SJCRH30 (cell line): Measurements from ENCODE around the gene DCLK3. TPM values are rescaled to one million over a fixed set of nuclear protein-coding genes. Genes with fewer than 3 reads are reported as not detected.
A peak's percentile ranks its signal among the peaks of the same experiment; 100 is the strongest.

Experiments used
- DNase-seq, 2 experiments: peaks; one replicate each; pipeline ENCODE4 v3.0.0-alpha.2; 2015 to 2020
- H3K27ac ChIP-seq: fragments of 250-450 bp; sonication (Bioruptor Pico); 2 replicates; pipeline ENCODE4 v1.5.1; 2020; ENCODE audit warnings: mild to moderate bottlenecking, moderate library complexity
- H3K27me3 ChIP-seq: fragments of 250-450 bp; sonication (Bioruptor Pico); 2 replicates; pipeline ENCODE4 v1.5.1; 2020; ENCODE audit warnings: mild to moderate bottlenecking, moderate library complexity
- H3K36me3 ChIP-seq: fragments of 250-450 bp; sonication (Bioruptor Pico); 2 replicates; pipeline ENCODE4 v1.5.1; 2020; ENCODE audit warnings: mild to moderate bottlenecking, moderate library complexity
- H3K4me1 ChIP-seq: fragments of 250-450 bp; sonication (Bioruptor Pico); 2 replicates; pipeline ENCODE4 v1.5.1; 2020; ENCODE audit warnings: mild to moderate bottlenecking, moderate library complexity
- H3K4me3 ChIP-seq: fragments of 250-450 bp; sonication (Bioruptor Pico); 2 replicates; pipeline ENCODE4 v1.5.1; 2020; ENCODE audit warnings: mild to moderate bottlenecking, moderate library complexity
- H3K9me3 ChIP-seq: fragments of 250-450 bp; sonication (Bioruptor Pico); replicated peaks from 2 replicates; pipeline ENCODE4 v1.5.1; 2020; ENCODE audit warnings: mild to moderate bottlenecking, moderate library complexity
- total RNA-seq: library from RNA; depleted of rRNA; stranded (reverse); fragments of >200 nt; shearing (Covaris generic); gene quantifications from 2 replicates; pipeline ENCODE4 v1.2.3, GENCODE V29; 2014

Gene DCLK3
- total RNA-seq, 1 experiment from 2014 or later = not detected

- no peak overlapping the region for H3K27ac ChIP-seq
- no peaks in the 10 kb centered on the region for H3K27me3 ChIP-seq
- DNase-seq = no peak
- H3K4me3 ChIP-seq = no peak overlapping the region
- H3K36me3 ChIP-seq = no peaks in the 10 kb centered on the region
- H3K4me1 ChIP-seq = no peaks in the 10 kb centered on the region
- H3K9me3 ChIP-seq = no peaks in the 10 kb centered on the region
These were observed 22.9 kb upstream of the DCLK3 start for GRCh38 chr3:36786921-36787890.

GRCh38 chr3:36784138-36784635 lies 19.8 kb upstream of the DCLK3 start:
- no peaks in the 10 kb centered on the region for H3K36me3 ChIP-seq
- DNase-seq = no peak
- no peaks in the 10 kb centered on the region for H3K27me3 ChIP-seq
- H3K4me3 ChIP-seq = no peak overlapping the region
- no peaks in the 10 kb centered on the region for H3K9me3 ChIP-seq
- H3K27ac ChIP-seq = no peak overlapping the region
- H3K4me1 ChIP-seq = no peaks in the 10 kb centered on the region

- no peaks in the 10 kb centered on the region for H3K36me3 ChIP-seq
- no peak for DNase-seq
These were observed 13.3 kb upstream of the DCLK3 start for GRCh38 chr3:36777424-36778218.

GRCh38 chr3:36776436-36776835 lies 12.1 kb upstream of the DCLK3 start:
- no peaks in the 10 kb centered on the region for H3K27me3 ChIP-seq
- peaks cover 4% of the 10 kb centered on the region; the same call in 1 of the 2 replicates for H3K4me1 ChIP-seq
- H3K36me3 ChIP-seq = no peaks in the 10 kb centered on the region
- no peak for DNase-seq
- H3K27ac ChIP-seq = no peak overlapping the region
- H3K4me3 ChIP-seq = no peak overlapping the region
- no peaks in the 10 kb centered on the region for H3K9me3 ChIP-seq

More at GRCh38 chr3:36777424-36778218, 13.3 kb upstream of the DCLK3 start:
- no peaks in the 10 kb centered on the region for H3K27me3 ChIP-seq
- no peak overlapping the region for H3K4me3 ChIP-seq
- H3K27ac ChIP-seq = no peak overlapping the region
- H3K4me1 ChIP-seq = peaks cover 4% of the 10 kb centered on the region; the same call in 1 of the 2 replicates
- H3K9me3 ChIP-seq = no peaks in the 10 kb centered on the region

- no peak overlapping the region for H3K4me3 ChIP-seq
- no peaks in the 10 kb centered on the region for H3K9me3 ChIP-seq
- peak in 1 of 2 experiments; percentile 4 for DNase-seq
These were observed 9.7 kb upstream of the DCLK3 start for GRCh38 chr3:36774052-36774451.

GRCh38 chr3:36771931-36772330 lies 7.6 kb upstream of the DCLK3 start:
- Histone ChIP-seq H3K4me1 (peaks cover 4% of the 10 kb centered on the region; the same call in 1 of the 2 replicates), H3K4me3 (no peak overlapping the region), H3K27ac (no peak overlapping the region), H3K36me3 (no peaks in the 10 kb centered on the region), H3K9me3 (no peaks in the 10 kb centered on the region), H3K27me3 (no peaks in the 10 kb centered on the region)
- no peak for DNase-seq

More at GRCh38 chr3:36774052-36774451, 9.7 kb upstream of the DCLK3 start:
- no peak overlapping the region for H3K27ac ChIP-seq
- H3K36me3 ChIP-seq = no peaks in the 10 kb centered on the region
- H3K4me1 ChIP-seq = peaks cover 4% of the 10 kb centered on the region; the same call in 1 of the 2 replicates
- no peaks in the 10 kb centered on the region for H3K27me3 ChIP-seq

- H3K27ac ChIP-seq = no peak overlapping the region
- H3K9me3 ChIP-seq = no peaks in the 10 kb centered on the region
- peaks cover 4% of the 10 kb centered on the region; the same call in 1 of the 2 replicates for H3K4me1 ChIP-seq
- H3K4me3 ChIP-seq = no peak overlapping the region
- DNase-seq = no peak
- H3K36me3 ChIP-seq = no peaks in the 10 kb centered on the region
- no peaks in the 10 kb centered on the region for H3K27me3 ChIP-seq
These were observed 5.6 kb upstream of the DCLK3 start for GRCh38 chr3:36769926-36770325.

- Histone ChIP-seq H3K27ac (no peak overlapping the region), H3K4me1 (no peaks in the 10 kb centered on the region), H3K4me3 (no peak overlapping the region), H3K27me3 (no peaks in the 10 kb centered on the region), H3K9me3 (no peaks in the 10 kb centered on the region), H3K36me3 (no peaks in the 10 kb centered on the region)
- no peak for DNase-seq
These were observed 751 bp upstream of the DCLK3 start for GRCh38 chr3:36765104-36765503.

- no peaks in the 10 kb centered on the region for H3K4me1 ChIP-seq
- H3K36me3 ChIP-seq = no peaks in the 10 kb centered on the region
- no peaks in the 10 kb centered on the region for H3K27me3 ChIP-seq
- H3K27ac ChIP-seq = no peak overlapping the region
- H3K9me3 ChIP-seq = no peaks in the 10 kb centered on the region
- no peak for DNase-seq
- no peak overlapping the region for H3K4me3 ChIP-seq
These were observed 318 bp upstream of the DCLK3 start for GRCh38 chr3:36764704-36765038.

- Histone ChIP-seq H3K9me3 (no peaks in the 10 kb centered on the region), H3K4me3 (no peak overlapping the region), H3K27me3 (no peaks in the 10 kb centered on the region), H3K4me1 (no peaks in the 10 kb centered on the region), H3K36me3 (no peaks in the 10 kb centered on the region), H3K27ac (no peak overlapping the region)
- no peak for DNase-seq
These were observed 1.2 kb downstream of the DCLK3 start for GRCh38 chr3:36762918-36763849.

- H3K27ac ChIP-seq = no peak overlapping the region
- H3K9me3 ChIP-seq = no peaks in the 10 kb centered on the region
- H3K4me1 ChIP-seq = no peaks in the 10 kb centered on the region
- H3K27me3 ChIP-seq = no peaks in the 10 kb centered on the region
- H3K36me3 ChIP-seq = no peaks in the 10 kb centered on the region
- no peak overlapping the region for H3K4me3 ChIP-seq
- DNase-seq = no peak
These were observed 2.6 kb downstream of the DCLK3 start for GRCh38 chr3:36761779-36762178.

GRCh38 chr3:36756269-36756668 lies 8.1 kb downstream of the DCLK3 start:
- no peaks in the 10 kb centered on the region for H3K9me3 ChIP-seq
- H3K4me1 ChIP-seq = no peaks in the 10 kb centered on the region
- H3K27ac ChIP-seq = no peak overlapping the region
- no peak for DNase-seq
- no peaks in the 10 kb centered on the region for H3K36me3 ChIP-seq
- H3K27me3 ChIP-seq = no peaks in the 10 kb centered on the region
- no peak overlapping the region for H3K4me3 ChIP-seq

GRCh38 chr3:36751326-36751725 lies 13.0 kb downstream of the DCLK3 start:
- Histone ChIP-seq H3K9me3 (no peaks in the 10 kb centered on the region), H3K27ac (no peak overlapping the region), H3K4me1 (no peaks in the 10 kb centered on the region), H3K4me3 (no peak overlapping the region), H3K27me3 (no peaks in the 10 kb centered on the region), H3K36me3 (no peaks in the 10 kb centered on the region)
- no peak for DNase-seq

GRCh38 chr3:36750737-36751136 lies 13.6 kb downstream of the DCLK3 start:
- no peak for DNase-seq
- Histone ChIP-seq H3K27ac (no peak overlapping the region), H3K4me3 (no peak overlapping the region), H3K9me3 (no peaks in the 10 kb centered on the region), H3K4me1 (no peaks in the 10 kb centered on the region), H3K27me3 (no peaks in the 10 kb centered on the region), H3K36me3 (no peaks in the 10 kb centered on the region)
